GM23338 (cell line): Measurements from ENCODE around the gene FGGY. TPM values are rescaled to one million over a fixed set of nuclear protein-coding genes. Genes with fewer than 3 reads are reported as not detected.

Experiments used
- ATAC-seq: fragments of 200-7000 bp; cut with Tn5 transposase; 3 replicates; pipeline ENCODE4 v1.9.1; 2020
- DNase-seq: peaks from one replicate; pipeline ENCODE4 v3.0.0-alpha.2; 2015; ENCODE audit warnings: low spot score
- H2AFZ ChIP-seq: fragments of 200-600 bp; sonication (generic); 2 replicates; pipeline ENCODE4 v1.8.0; 2016; ENCODE audit warnings: antibody characterized with exemption, mild to moderate bottlenecking, moderate library complexity
- H3F3A ChIP-seq: fragments of 200-600 bp; sonication (generic); replicated peaks from 2 replicates; pipeline ENCODE4 v1.8.0; 2017; ENCODE audit warnings: antibody characterized with exemption, mixed run types, low read depth
- H3K27ac ChIP-seq: fragments of 200-600 bp; sonication (generic); 2 replicates; pipeline ENCODE4 v1.6.1; 2016; ENCODE audit warnings: low read depth
- H3K27me3 ChIP-seq: fragments of 200-600 bp; sonication (generic); 2 replicates; pipeline ENCODE4 v1.8.0; 2016; ENCODE audit warnings: mild to moderate bottlenecking, mixed run types, moderate library complexity; ENCODE audit not compliant: insufficient read depth
- H3K36me3 ChIP-seq: fragments of 200-600 bp; sonication (generic); 2 replicates; pipeline ENCODE4 v1.8.0; 2016; ENCODE audit warnings: mild to moderate bottlenecking; ENCODE audit not compliant: insufficient read depth
- H3K4me1 ChIP-seq: fragments of 200-600 bp; sonication (generic); 2 replicates; pipeline ENCODE4 v1.8.0; 2016; ENCODE audit warnings: mild to moderate bottlenecking, moderate library complexity; ENCODE audit not compliant: insufficient read depth
- H3K4me2 ChIP-seq: fragments of 200-600 bp; sonication (generic); 2 replicates; pipeline ENCODE4 v1.7.1; 2017; ENCODE audit warnings: mixed run types
- H3K4me3 ChIP-seq: fragments of 200-600 bp; sonication (generic); 2 replicates; pipeline ENCODE4 v1.6.1; 2016; ENCODE audit warnings: mixed run types
- H3K79me2 ChIP-seq: fragments of 200-600 bp; sonication (generic); replicated peaks from 2 replicates; pipeline ENCODE4 v1.8.0; 2017; ENCODE audit warnings: mild to moderate bottlenecking; ENCODE audit not compliant: insufficient read depth
- H3K9me2 ChIP-seq: fragments of 200-600 bp; sonication (generic); 2 replicates; pipeline ENCODE4 v1.8.0; 2017; ENCODE audit not compliant: insufficient read depth
- H4K20me1 ChIP-seq: fragments of 200-600 bp; sonication (generic); replicated peaks from 2 replicates; pipeline ENCODE4 v1.8.0; 2017; ENCODE audit warnings: mild to moderate bottlenecking; ENCODE audit not compliant: insufficient read depth
- H3K27ac Mint-ChIP-seq: 2 replicates; pipeline ENCODE4 v1.8.0; 2020; ENCODE audit warnings: inconsistent platforms, mild to moderate bottlenecking, moderate library complexity, mixed read lengths
- H3K27me3 Mint-ChIP-seq: 3 replicates; pipeline ENCODE4 v1.8.0; 2022; ENCODE audit warnings: low read depth, mild to moderate bottlenecking, moderate library complexity, mixed read lengths, inconsistent platforms; ENCODE audit not compliant: insufficient read depth, poor library complexity
- H3K36me3 Mint-ChIP-seq: 3 replicates; pipeline ENCODE4 v1.8.0; 2021; ENCODE audit warnings: low read depth, mild to moderate bottlenecking, inconsistent platforms, moderate library complexity, mixed read lengths
- H3K4me1 Mint-ChIP-seq: 3 replicates; pipeline ENCODE4 v1.8.0; 2020; ENCODE audit warnings: mild to moderate bottlenecking, inconsistent platforms, mixed read lengths
- H3K4me3 Mint-ChIP-seq: 3 replicates; pipeline ENCODE4 v1.8.0; 2021; ENCODE audit warnings: moderate library complexity, mild to moderate bottlenecking, inconsistent platforms, mixed read lengths
- H3K9me3 Mint-ChIP-seq: 3 replicates; pipeline ENCODE4 v1.8.0; 2020; ENCODE audit warnings: moderate library complexity, mild to moderate bottlenecking, inconsistent platforms, mixed read lengths
- CREB1 ChIP-seq: fragments of 250-450 bp; sonication (Bioruptor Pico); IDR thresholded peaks from 2 replicates; pipeline ENCODE4 v1.5.0; 2020; ENCODE audit warnings: low read depth, mild to moderate bottlenecking, moderate library complexity
- CTCF ChIP-seq, 2 experiments: fragments of 200-600 bp in 1 of 2; sonication (generic) in 1 of 2; conservative IDR thresholded peaks; 2 replicates each; pipeline versions ENCODE4 v1.5.1 to v1.6.1; 2016 to 2017; ENCODE audit warnings: antibody characterized with exemption in 2 of 2, low read depth in 2 of 2, mild to moderate bottlenecking in 2 of 2, moderate library complexity in 1 of 2
- ETS1 ChIP-seq: IDR thresholded peaks from 2 replicates; pipeline ENCODE4 v1.6.1; 2016; ENCODE audit warnings: antibody characterized with exemption
- EZH2 ChIP-seq: fragments of 200-600 bp; sonication (generic); IDR thresholded peaks from one replicate; pipeline ENCODE4 v1.8.0; 2017; ENCODE audit warnings: antibody characterized with exemption, mild to moderate bottlenecking, low read depth; ENCODE audit not compliant: unreplicated experiment
- EZH2phosphoT487 ChIP-seq: fragments of 200-600 bp; sonication (generic); IDR thresholded peaks from one replicate; pipeline ENCODE4 v1.8.1; 2018; ENCODE audit warnings: antibody characterized with exemption; ENCODE audit not compliant: unreplicated experiment
- JUNB ChIP-seq: IDR thresholded peaks from one replicate; pipeline ENCODE4 v1.6.1; 2016; ENCODE audit warnings: antibody characterized with exemption; ENCODE audit not compliant: unreplicated experiment
- NANOG ChIP-seq: IDR thresholded peaks from 2 replicates; pipeline ENCODE4 v1.6.1; 2016; ENCODE audit warnings: antibody characterized with exemption, borderline replicate concordance
- POLR2AphosphoS5 ChIP-seq: IDR thresholded peaks from 2 replicates; pipeline ENCODE4 v1.6.1; 2016; ENCODE audit warnings: antibody characterized with exemption, low read depth
- REST ChIP-seq: IDR thresholded peaks from one replicate; pipeline ENCODE4 v1.6.1; 2018; ENCODE audit warnings: antibody characterized with exemption; ENCODE audit not compliant: unreplicated experiment
- STAT1 ChIP-seq: IDR thresholded peaks from one replicate; pipeline ENCODE4 v1.6.1; 2016; ENCODE audit warnings: antibody characterized with exemption; ENCODE audit not compliant: unreplicated experiment
- ZNF114 ChIP-seq: fragments of 250-450 bp; sonication (Bioruptor Pico); IDR thresholded peaks from 2 replicates; pipeline ENCODE4 v1.5.0; 2020; ENCODE audit warnings: mild to moderate bottlenecking, moderate library complexity
- ZNF331 ChIP-seq: fragments of 250-450 bp; sonication (Bioruptor Pico); IDR thresholded peaks from 2 replicates; pipeline ENCODE4 v1.5.0; 2020; ENCODE audit warnings: low read depth, mild to moderate bottlenecking, moderate library complexity
- ZNF462 ChIP-seq: fragments of 250-450 bp; sonication (Bioruptor Pico); IDR thresholded peaks from 2 replicates; pipeline ENCODE4 v1.5.0; 2020; ENCODE audit warnings: mild to moderate bottlenecking, moderate library complexity
- polyA plus RNA-seq: library from polyadenylated mRNA; unstranded; fragments of >200 nt; fragmentation: Nextera tagmentation; extraction: Ambion mirVana; gene quantifications from 2 replicates; pipeline ENCODE4 v1.2.1, GENCODE V29; 2016
- total RNA-seq: library from RNA; depleted of rRNA; stranded (reverse); fragments of >200 nt; shearing (Covaris generic); gene quantifications from 2 replicates; pipeline ENCODE4 v1.2.3, GENCODE V29; 2014

FGGY gene
- total and polyA plus RNA-seq, 2 experiments from 2014 or later = 10.9 to 21.4 TPM

GRCh38 chr1:59685101-59685500 lies 388.2 kb downstream of the FGGY start:
- no peaks in the 10 kb centered on the region for H3K36me3 Mint-ChIP-seq
- Histone ChIP-seq H3K79me2 (no peaks in the 10 kb centered on the region), H4K20me1 (no peaks in the 10 kb centered on the region), H3K4me3 (no peak overlapping the region), H3K36me3 (no peaks in the 10 kb centered on the region), H3K4me2 (no peak overlapping the region), H3K4me1 (peaks cover 30% of the 10 kb centered on the region), H3K9me2 (no peaks in the 10 kb centered on the region), H2AFZ (no peak overlapping the region), H3F3A (no peaks in the 10 kb centered on the region), H3K27ac (no peak overlapping the region), H3K27me3 (no peaks in the 10 kb centered on the region)
- no peak for ATAC-seq
- H3K27me3 Mint-ChIP-seq = peaks cover 3% of the 10 kb centered on the region
- no peak overlapping the region for H3K27ac Mint-ChIP-seq
- no peaks in the 10 kb centered on the region for H3K9me3 Mint-ChIP-seq
- DNase-seq = no peak
- TF ChIP-seq POLR2AphosphoS5 = no peak
- no peak for TF ChIP-seq EZH2phosphoT487
- TF ChIP-seq EZH2 = no peak
- no peak for TF ChIP-seq ZNF114 (CRISPR knock-in tag)
- TF ChIP-seq JUNB = no peak
- no peak for TF ChIP-seq ZNF462 (CRISPR knock-in tag)
- TF ChIP-seq NANOG = no peak
- no peak for TF ChIP-seq CREB1
- no peak for TF ChIP-seq REST
- no peak for TF ChIP-seq CTCF (conservative IDR thresholded peaks at IDR 0.05; ENCODE audit: low read depth in 2 of 2)
- no peak for TF ChIP-seq STAT1
- TF ChIP-seq ETS1 = no peak
- no peak for TF ChIP-seq ZNF331 (CRISPR knock-in tag)
- no peak overlapping the region for H3K4me3 Mint-ChIP-seq
- H3K4me1 Mint-ChIP-seq = peaks cover 28% of the 10 kb centered on the region
